Measurements from ENCODE around the gene IHH. TPM values are rescaled to one million over a fixed set of nuclear protein-coding genes. Genes with fewer than 3 reads are reported as not detected.
A peak's percentile ranks its signal among the peaks of the same experiment; 100 is the strongest.

The IHH gene
- total RNA-seq, 1 experiment from 2014 or later = 0.17 TPM

GRCh38 chr2:219104107-219105035 lies 43.6 kb upstream of the IHH start:
- no peaks in the 10 kb centered on the region for H3K9me2 ChIP-seq (ENCODE audit: insufficient read depth)
- DNase-seq (ENCODE audit: low read depth, low spot score) (peak; percentile 33), ATAC-seq (peak; percentile 93)
- no peak overlapping the region for H3K27ac ChIP-seq (ENCODE audit: low read depth, low read length)
- POLR2A ChIA-PET = interaction anchor here (0.6 kb wide), 1 partner anchor 31 kb away, joined by 3 read pairs; no protein-coding TSS in a partner anchor
- no peak overlapping the region for H3K9ac ChIP-seq (ENCODE audit: low read length)
- H3K4me2 ChIP-seq (ENCODE audit: low read length) = no peak overlapping the region
- H3K79me2 ChIP-seq (ENCODE audit: insufficient read depth, low read length) = no peaks in the 10 kb centered on the region
- H3K4me1 ChIP-seq (ENCODE audit: control insufficient read depth in 1 of 2, insufficient read depth in 2 of 2, low read length in 2 of 2) = no peaks in the 10 kb centered on the region
- RAD21 ChIA-PET (ENCODE audit: low non-redundant PET in 1 of 2, low total read pairs in 2 of 2, uncharacterized antibody in 2 of 2, unreplicated experiment in 2 of 2) = interaction anchor here (0.7 to 1.0 kb wide), 3 partner anchors 30 to 75 kb away, joined by 3 read pairs; no protein-coding TSS in a partner anchor
- no peaks in the 10 kb centered on the region for H3K9me3 ChIP-seq (ENCODE audit: control insufficient read depth in 1 of 2, insufficient read depth in 1 of 2, low read depth in 1 of 2, low read length in 2 of 2)
- CTCF ChIA-PET = interaction anchor here (0.6 to 1.9 kb wide), 30 partner anchors 8 to 326 kb away, joined by 3 to 42 read pairs (median 4); no protein-coding TSS in a partner anchor
- no TSS peak for BruUV-seq (replicated peaks)
- peak; percentile 62 for TF ChIP-seq RAD21 (IDR thresholded peaks at IDR 0.05; ENCODE audit: low read depth)
- no peak for TF ChIP-seq POLR2AphosphoS5 (IDR thresholded peaks at IDR 0.05; ENCODE audit: low read depth, low read length)
- TF ChIP-seq EGR1 (IDR thresholded peaks at IDR 0.05; ENCODE audit: low read depth) = no peak
- peak; percentile 56; the same call in 1 of the 2 replicates for TF ChIP-seq CBX3 (IDR thresholded peaks at IDR 0.05; ENCODE audit: low read depth)
- TF ChIP-seq, protein P1, sequence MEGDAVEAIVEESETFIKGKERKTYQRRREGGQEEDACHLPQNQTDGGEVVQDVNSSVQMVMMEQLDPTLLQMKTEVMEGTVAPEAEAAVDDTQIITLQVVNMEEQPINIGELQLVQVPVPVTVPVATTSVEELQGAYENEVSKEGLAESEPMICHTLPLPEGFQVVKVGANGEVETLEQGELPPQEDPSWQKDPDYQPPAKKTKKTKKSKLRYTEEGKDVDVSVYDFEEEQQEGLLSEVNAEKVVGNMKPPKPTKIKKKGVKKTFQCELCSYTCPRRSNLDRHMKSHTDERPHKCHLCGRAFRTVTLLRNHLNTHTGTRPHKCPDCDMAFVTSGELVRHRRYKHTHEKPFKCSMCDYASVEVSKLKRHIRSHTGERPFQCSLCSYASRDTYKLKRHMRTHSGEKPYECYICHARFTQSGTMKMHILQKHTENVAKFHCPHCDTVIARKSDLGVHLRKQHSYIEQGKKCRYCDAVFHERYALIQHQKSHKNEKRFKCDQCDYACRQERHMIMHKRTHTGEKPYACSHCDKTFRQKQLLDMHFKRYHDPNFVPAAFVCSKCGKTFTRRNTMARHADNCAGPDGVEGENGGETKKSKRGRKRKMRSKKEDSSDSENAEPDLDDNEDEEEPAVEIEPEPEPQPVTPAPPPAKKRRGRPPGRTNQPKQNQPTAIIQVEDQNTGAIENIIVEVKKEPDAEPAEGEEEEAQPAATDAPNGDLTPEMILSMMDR (IDR thresholded peaks at IDR 0.05 in 2 of 3, conservative IDR thresholded peaks at IDR 0.05 in 1 of 3; ENCODE audit: borderline replicate concordance in 1 of 3, insufficient read depth in 1 of 3, low read depth in 2 of 3, low read length in 2 of 3) = peak; percentile 77 to 93 (median 92)
- H3K27me3 ChIP-seq (ENCODE audit: insufficient read depth, low read length) = no peaks in the 10 kb centered on the region
- no peaks in the 10 kb centered on the region for H3K36me3 ChIP-seq (ENCODE audit: control insufficient read depth in 1 of 2, insufficient read depth in 2 of 2, low read length in 2 of 2)
- no peak overlapping the region for H2AFZ ChIP-seq (ENCODE audit: low read depth, low read length, poor library complexity, severe bottlenecking)
- H4K20me1 ChIP-seq (ENCODE audit: insufficient read depth) = no peaks in the 10 kb centered on the region
- intact Hi-C loops (cut with micrococcal nuclease) = loop anchor here (1.0 kb wide), 1 partner anchor 49 kb away; no protein-coding TSS in a partner anchor
- no peak overlapping the region for H3K4me3 ChIP-seq (replicated peaks in 1 of 2; ENCODE audit: low read depth in 1 of 2, low read length in 2 of 2)

GRCh38 chr2:219099329-219099728 lies 38.6 kb upstream of the IHH start:
- ATAC-seq (no peak), DNase-seq (ENCODE audit: low read depth, low spot score) (no peak)
- no peaks in the 10 kb centered on the region for H3K27me3 ChIP-seq (ENCODE audit: insufficient read depth, low read length)
- no peak overlapping the region for H3K4me2 ChIP-seq (ENCODE audit: low read length)
- ChIA-PET RAD21 (ENCODE audit: low non-redundant PET in 1 of 2, low total read pairs in 2 of 2, uncharacterized antibody in 2 of 2, unreplicated experiment in 2 of 2) (no interaction called here), POLR2A (no interaction called here), CTCF (no interaction called here)
- H3K9ac ChIP-seq (ENCODE audit: low read length) = no peak overlapping the region
- no peak overlapping the region for H3K4me3 ChIP-seq (replicated peaks in 1 of 2; ENCODE audit: low read depth in 1 of 2, low read length in 2 of 2)
- H2AFZ ChIP-seq (ENCODE audit: low read depth, low read length, poor library complexity, severe bottlenecking) = no peak overlapping the region
- H3K79me2 ChIP-seq (ENCODE audit: insufficient read depth, low read length) = no peaks in the 10 kb centered on the region
- H3K9me3 ChIP-seq (ENCODE audit: control insufficient read depth in 1 of 2, insufficient read depth in 1 of 2, low read depth in 1 of 2, low read length in 2 of 2) = no peaks in the 10 kb centered on the region
- no TSS peak for BruUV-seq (replicated peaks)
- H3K36me3 ChIP-seq (ENCODE audit: control insufficient read depth in 1 of 2, insufficient read depth in 2 of 2, low read length in 2 of 2) = no peaks in the 10 kb centered on the region
- no peaks in the 10 kb centered on the region for H3K4me1 ChIP-seq (ENCODE audit: control insufficient read depth in 1 of 2, insufficient read depth in 2 of 2, low read length in 2 of 2)
- H3K9me2 ChIP-seq (ENCODE audit: insufficient read depth) = no peaks in the 10 kb centered on the region
- no peak overlapping the region for H3K27ac ChIP-seq (ENCODE audit: low read depth, low read length)
- H4K20me1 ChIP-seq (ENCODE audit: insufficient read depth) = no peaks in the 10 kb centered on the region
- intact Hi-C loops (cut with micrococcal nuclease) = no loop called here
- TF ChIP-seq POLR2A (IDR thresholded peaks at IDR 0.05; ENCODE audit: borderline replicate concordance, extremely low read depth, insufficient read depth, insufficient read length) = no peak
- no peak for TF ChIP-seq JUND (IDR thresholded peaks at IDR 0.05)
- no peak for TF ChIP-seq ATF3 (IDR thresholded peaks at IDR 0.05)
- no peak for TF ChIP-seq RAD21 (IDR thresholded peaks at IDR 0.05; ENCODE audit: low read depth)
- no peak for TF ChIP-seq ZNF274 (IDR thresholded peaks at IDR 0.05; ENCODE audit: low read depth, low read length)
- TF ChIP-seq SRF (IDR thresholded peaks at IDR 0.05; ENCODE audit: low read depth) = no peak
- no peak for TF ChIP-seq ZBTB33 (IDR thresholded peaks at IDR 0.05; ENCODE audit: extremely low read depth, insufficient replicate concordance, low read length)
- TF ChIP-seq FOSL1 (IDR thresholded peaks at IDR 0.05; ENCODE audit: low read depth) = no peak
- TF ChIP-seq ELF1 (IDR thresholded peaks at IDR 0.05; ENCODE audit: borderline replicate concordance, low read depth) = no peak
- no peak for TF ChIP-seq TCF7L2 (IDR thresholded peaks at IDR 0.05; ENCODE audit: borderline replicate concordance, extremely low read depth, insufficient read depth, insufficient read length)
- TF ChIP-seq CEBPB (IDR thresholded peaks at IDR 0.05; ENCODE audit: low read depth) = no peak
- TF ChIP-seq SP1 (IDR thresholded peaks at IDR 0.05; ENCODE audit: low read depth) = no peak
